GM12891 (cell line): ENCODE measurements around the gene HDAC9.

Experiments
- PAX5 ChIP-seq: IDR thresholded peaks from 2 replicates; pipeline ENCODE4 v1.6.1; 2011; ENCODE audit warnings: low read length, moderate library complexity, mild to moderate bottlenecking; ENCODE audit not compliant: insufficient read depth, severe bottlenecking
- POLR2A ChIP-seq: IDR thresholded peaks from 2 replicates; pipeline ENCODE4 v1.6.1; 2011; ENCODE audit warnings: low read depth, low read length, control low read depth
- POLR2AphosphoS5 ChIP-seq: IDR thresholded peaks from 2 replicates; pipeline ENCODE4 v1.6.1; 2011; ENCODE audit warnings: low read depth, low read length, control low read depth
- POU2F2 ChIP-seq: IDR thresholded peaks from 2 replicates; pipeline ENCODE4 v1.6.1; 2011; ENCODE audit warnings: low read depth, mild to moderate bottlenecking, control low read depth, low read length, moderate library complexity
- SPI1 ChIP-seq: IDR thresholded peaks from 2 replicates; pipeline ENCODE4 v1.6.1; 2011; ENCODE audit warnings: low read depth, low read length, control low read depth
- TAF1 ChIP-seq: IDR thresholded peaks from 2 replicates; pipeline ENCODE4 v1.6.1; 2011; ENCODE audit warnings: low read depth, low read length, control low read depth

DNA sequence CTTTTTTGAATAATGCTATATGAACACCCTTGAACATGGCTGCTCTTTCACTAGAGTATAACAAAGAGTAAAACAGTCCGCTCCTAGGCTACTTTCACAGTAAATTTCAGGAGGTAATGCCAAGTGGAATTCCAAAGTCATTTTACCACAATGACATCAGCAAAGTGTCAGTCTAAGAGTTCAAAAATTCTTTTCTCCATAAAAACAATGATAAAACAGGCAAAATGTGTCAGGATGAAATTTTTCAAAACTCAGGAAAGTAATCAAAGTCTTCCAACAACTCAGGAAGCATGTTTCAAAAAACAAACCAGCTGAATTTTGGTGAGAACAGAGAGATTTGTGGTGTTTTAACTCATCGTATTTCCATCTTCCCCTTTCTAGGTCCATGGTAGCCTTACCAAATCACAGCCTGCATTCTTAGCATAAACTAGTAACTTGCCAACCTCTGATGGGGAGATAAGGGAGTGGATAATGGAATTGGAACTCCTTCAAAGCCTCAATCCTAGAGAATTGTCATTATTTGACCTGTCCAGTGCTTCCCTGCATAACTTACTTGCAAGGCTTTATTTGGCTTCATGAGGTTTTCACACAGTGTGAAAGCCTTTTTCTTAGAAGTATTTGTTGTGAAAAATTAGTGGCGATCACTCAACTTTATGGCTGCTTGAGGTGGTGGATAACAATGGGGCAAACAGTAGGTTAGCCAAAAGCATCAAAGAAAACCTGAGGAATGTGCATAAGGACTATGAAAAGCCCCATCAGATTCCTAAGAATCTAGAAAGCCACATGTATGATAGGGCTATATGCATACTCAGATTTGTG lies 302.7 kb downstream of the HDAC9 start:
- TF ChIP-seq TAF1 (no peak), POLR2AphosphoS5 (no peak), POLR2A (no peak), PAX5 (no peak), SPI1 (no peak), POU2F2 (no peak)
